GM13976 (cell line): Measurements from ENCODE around the gene HM13.

Source experiments
- DNase-seq: peaks from one replicate; pipeline ENCODE4 v3.0.0; 2012; ENCODE audit warnings: low spot score
- CTCF ChIP-seq: IDR thresholded peaks from 2 replicates; pipeline ENCODE4 v1.5.1; 2012; ENCODE audit warnings: borderline replicate concordance, mild to moderate bottlenecking; ENCODE audit not compliant: insufficient read depth; ENCODE audit errors: extremely low read depth, missing control alignments, control extremely low read depth
- in situ Hi-C: fragments of 300-500 bp; cut with MboI; formaldehyde crosslinking; loops from one replicate; pipeline ENCODE4 v1.12.0; 2022; ENCODE audit warnings: low sequenced_read_pairs, mixed read lengths, inconsistent platforms; ENCODE audit not compliant: unreplicated experiment

The HM13 gene

GRCh38 chr20:31548820-31549512 is 34.7 kb downstream of the HM13 start:
- TF ChIP-seq CTCF, result no peak
- in situ Hi-C loops, result no loop called here
- DNase-seq, result no peak

GRCh38 chr20:31549513-31549880 is 35.3 kb downstream of the HM13 start:
- in situ Hi-C loops, result no loop called here
- no peak for DNase-seq
- TF ChIP-seq CTCF, result no peak

- DNase-seq, result no peak
- no peak for TF ChIP-seq CTCF
- in situ Hi-C loops, result no loop called here
Measured at GRCh38 chr20:31550099-31550498, 35.9 kb downstream of the HM13 start.

GRCh38 chr20:31551163-31552081 is 37.2 kb downstream of the HM13 start:
- no peak for TF ChIP-seq CTCF
- in situ Hi-C loops, result no loop called here
- DNase-seq, result no peak

- no peak for TF ChIP-seq CTCF
- no peak for DNase-seq
- in situ Hi-C loops, result no loop called here
Measured at GRCh38 chr20:31555203-31555775, 41.0 kb downstream of the HM13 start.

- in situ Hi-C loops, result no loop called here
- no peak for DNase-seq
- no peak for TF ChIP-seq CTCF
Measured at GRCh38 chr20:31559704-31560093, 45.5 kb downstream of the HM13 start.
